GM12878 (cell line): Measurements from ENCODE around the gene UGT1A6. TPM values are rescaled to one million over a fixed set of nuclear protein-coding genes. Genes with fewer than 3 reads are reported as not detected.

ENCODE experiments used
- ATAC-seq: fragments of 200-7000 bp; cut with Tn5 transposase; 3 replicates; pipeline ENCODE4 v1.9.1; 2020; ENCODE audit warnings: mild to moderate bottlenecking, moderate library complexity
- BruUV-seq: library from RNA; stranded (reverse); fragments of 400-500 nt; replicated peaks from 2 replicates; lab custom pipeline; 2021; lab: Mats Ljungman, UMichigan
- CTCF ChIA-PET: fragments of 300-600 bp; sonication (Branson Sonifier 250); formaldehyde crosslinking; extraction: SDS; loops from one replicate; lab custom pipeline; 2021; ENCODE audit warnings: inconsistent platforms; lab: Yijun Ruan, JAX
- POLR2A ChIA-PET: fragments of 350-600 bp; formaldehyde crosslinking; extraction: SDS; loops from one replicate; lab custom pipeline; 2021; ENCODE audit warnings: inconsistent platforms; lab: Charles Lee
- RAD21 ChIA-PET: fragments of 300-600 bp; sonication (Branson Sonifier 250); formaldehyde crosslinking; loops from one replicate; lab custom pipeline; 2023; ENCODE audit warnings: antibody characterized with exemption; ENCODE audit not compliant: unreplicated experiment; lab: Charles Lee
- SMC1A ChIA-PET: fragments of 300-600 bp; sonication (Branson Sonifier 250); formaldehyde crosslinking; loops from one replicate; lab custom pipeline; 2023; ENCODE audit not compliant: unreplicated experiment, uncharacterized antibody; lab: Charles Lee
- DNase-seq: peaks from one replicate; pipeline ENCODE4 v3.0.0-alpha.2; 2011; ENCODE audit warnings: low read depth, low spot score
- FAIRE-seq: peaks from 3 replicates; lab custom pipeline; 2011; peaks lifted over from hg19 to GRCh38; lab: Jason Lieb, UNC
- H2AFZ ChIP-seq: 2 replicates; pipeline ENCODE4 v1.6.0; 2011; ENCODE audit warnings: low read depth, low read length, control low read depth; ENCODE audit not compliant: control insufficient read depth
- H3K27ac ChIP-seq: 2 replicates; pipeline ENCODE4 v1.5.1; 2011; ENCODE audit warnings: control low read depth; ENCODE audit not compliant: control insufficient read depth, insufficient read depth
- H3K27me3 ChIP-seq, 2 experiments: replicated peaks in 1 of 2; 2 replicates each; pipeline versions ENCODE4 v1.6.0 to v1.6.1; 2011; ENCODE audit warnings: low read length in 1 of 2; ENCODE audit not compliant: control insufficient read depth in 2 of 2, insufficient read depth in 2 of 2
- H3K36me3 ChIP-seq, 2 experiments: 2 replicates each; pipeline ENCODE4 v1.5.1; 2011; ENCODE audit warnings: low read length in 1 of 2; ENCODE audit not compliant: control insufficient read depth in 2 of 2, insufficient read depth in 2 of 2
- H3K4me1 ChIP-seq: 2 replicates; pipeline ENCODE4 v1.6.1; 2011; ENCODE audit warnings: mild to moderate bottlenecking, low read length, moderate library complexity, mixed read lengths; ENCODE audit not compliant: control insufficient read depth, insufficient read depth
- H3K4me2 ChIP-seq: 2 replicates; pipeline ENCODE4 v1.6.0; 2011; ENCODE audit warnings: control low read depth; ENCODE audit not compliant: control insufficient read depth, insufficient read depth
- H3K4me3 ChIP-seq: fragments of 200-600 bp; sonication (generic); 2 replicates; pipeline ENCODE4 v1.5.1; 2016
- H3K79me2 ChIP-seq: 2 replicates; pipeline ENCODE4 v1.6.0; 2011; ENCODE audit warnings: low read length; ENCODE audit not compliant: control insufficient read depth, insufficient read depth
- H3K9ac ChIP-seq: 2 replicates; pipeline ENCODE4 v1.8.0; 2011; ENCODE audit warnings: low read length, control low read depth, mixed read lengths; ENCODE audit not compliant: control insufficient read depth, insufficient read depth
- H3K9me3 ChIP-seq: replicated peaks from 3 replicates; pipeline ENCODE4 v1.5.1; 2011; ENCODE audit warnings: mild to moderate bottlenecking, low read length; ENCODE audit not compliant: control insufficient read depth, insufficient read depth
- H4K20me1 ChIP-seq: 2 replicates; pipeline ENCODE4 v1.6.0; 2011; ENCODE audit not compliant: control insufficient read depth, insufficient read depth
- CHD1 ChIP-seq: IDR thresholded peaks from 2 replicates; pipeline ENCODE4 v1.6.1; 2012; ENCODE audit warnings: low read depth, low read length, improper control_type of control experiment
- CREB1 ChIP-seq: IDR thresholded peaks from 2 replicates; pipeline ENCODE4 v1.6.1; 2012; ENCODE audit warnings: low read depth, mild to moderate bottlenecking, inconsistent platforms
- ESRRA ChIP-seq: IDR thresholded peaks from 2 replicates; pipeline ENCODE4 v1.6.1; 2012; ENCODE audit warnings: mild to moderate bottlenecking, low read length, improper control_type of control experiment
- HDAC6 ChIP-seq: fragments of 200-600 bp; sonication (generic); IDR thresholded peaks from one replicate; pipeline ENCODE4 v1.8.0; 2017; ENCODE audit warnings: antibody characterized with exemption; ENCODE audit not compliant: unreplicated experiment
- IKZF1 ChIP-seq: fragments of 450-650 bp; conservative IDR thresholded peaks from 2 replicates; pipeline ENCODE4 v1.6.1; 2017; ENCODE audit warnings: antibody characterized with exemption, mild to moderate bottlenecking
- MLLT1 ChIP-seq: fragments of 450-650 bp; IDR thresholded peaks from 2 replicates; pipeline ENCODE4 v1.6.1; 2016; ENCODE audit warnings: mild to moderate bottlenecking
- MTA3 ChIP-seq: IDR thresholded peaks from 2 replicates; pipeline ENCODE4 v1.6.1; 2012; ENCODE audit warnings: low read length, inconsistent platforms, borderline replicate concordance
- MXI1 ChIP-seq: fragments of 150-350 bp; IDR thresholded peaks from 2 replicates; pipeline ENCODE4 v1.6.1; 2011; ENCODE audit warnings: low read depth, mild to moderate bottlenecking, inconsistent platforms, low read length, improper control_type of control experiment
- NBN ChIP-seq: fragments of 450-650 bp; IDR thresholded peaks from 2 replicates; pipeline ENCODE4 v1.6.1; 2016
- NR2C1 ChIP-seq: fragments of 450-650 bp; IDR thresholded peaks from 2 replicates; pipeline ENCODE4 v1.6.1; 2017; ENCODE audit warnings: antibody characterized with exemption, mild to moderate bottlenecking, moderate library complexity
- PAX8 ChIP-seq: fragments of 450-650 bp; IDR thresholded peaks from 2 replicates; pipeline ENCODE4 v1.6.1; 2017; ENCODE audit warnings: mild to moderate bottlenecking, moderate library complexity
- RUNX3 ChIP-seq: IDR thresholded peaks from 2 replicates; pipeline ENCODE4 v1.6.1; 2012; ENCODE audit warnings: low read length, inconsistent platforms
- SIX5 ChIP-seq: IDR thresholded peaks from 2 replicates; pipeline ENCODE4 v1.6.1; 2011; ENCODE audit warnings: mild to moderate bottlenecking, low read depth, low read length, moderate library complexity; ENCODE audit not compliant: severe bottlenecking
- SMAD1 ChIP-seq: fragments of 450-650 bp; IDR thresholded peaks from 2 replicates; pipeline ENCODE4 v1.6.1; 2018; ENCODE audit warnings: mild to moderate bottlenecking, low read depth; ENCODE audit not compliant: partially characterized antibody
- SMAD5 ChIP-seq: IDR thresholded peaks from 2 replicates; pipeline ENCODE4 v1.6.1; 2016; ENCODE audit warnings: antibody characterized with exemption, low read depth
- STAT1 ChIP-seq: fragments of 450-650 bp; conservative IDR thresholded peaks from 2 replicates; pipeline ENCODE4 v1.6.1; 2014; ENCODE audit warnings: antibody characterized with exemption, mild to moderate bottlenecking
- TCF3 ChIP-seq: IDR thresholded peaks from 2 replicates; pipeline ENCODE4 v1.6.1; 2012; ENCODE audit warnings: low read depth, mild to moderate bottlenecking, low read length, borderline replicate concordance; ENCODE audit not compliant: insufficient read depth
- ZNF384 ChIP-seq: IDR thresholded peaks from 2 replicates; pipeline ENCODE4 v1.6.1; 2012; ENCODE audit warnings: low read depth, mild to moderate bottlenecking, low read length, improper control_type of control experiment, borderline replicate concordance
- WGBS: methylation state at CpG from one replicate; pipeline ENCODE4 v1.1.6; 2016; ENCODE audit warnings: low lambda C conversion rate; ENCODE audit not compliant: insufficient replicate concordance, insufficient coverage; ENCODE audit errors: missing lambda C conversion rate; 5-methylcytosine and 5-hydroxymethylcytosine counted together
- in situ Hi-C: fragments of 300-500 bp; cut with MboI; formaldehyde crosslinking; loops from 9 replicates; pipeline ENCODE4 v1.14.3; 2018; ENCODE audit warnings: mixed read lengths
- intact Hi-C: fragments of 100-400 bp; cut with micrococcal nuclease; formaldehyde crosslinking; loops from one replicate; pipeline ENCODE4 v1.14.2; 2022; ENCODE audit not compliant: unreplicated experiment
- polyA plus RNA-seq, 11 experiments: library from polyadenylated mRNA; depleted of rRNA in 4 of 11; unstranded in 6 of 11; stranded (reverse) in 5 of 11; fragments of >200 nt; fragmentation: Nextera tagmentation in 4 of 11; fragmentation: Illumina TruSeq in 1 of 11; extraction: Ambion mirVana in 4 of 11; extraction: Trizol in 1 of 11; gene quantifications; 1 replicate in 1 of 11; 2 replicates in 10 of 11; pipeline versions ENCODE4 v1.2.1 to v1.2.3, GENCODE V29; 2011 to 2016; ENCODE audit warnings: inconsistent platforms in 2 of 11, missing spikeins in 2 of 11, low read depth in 1 of 11
- total RNA-seq, 4 experiments: library from RNA; depleted of rRNA in 3 of 4; stranded (reverse); fragments of >200 nt in 3 of 4; fragmentation: Illumina TruSeq in 1 of 4; extraction: Trizol in 1 of 4; gene quantifications; 2 replicates each; pipeline versions ENCODE4 v1.2.1 to v1.2.3, GENCODE V29; 2013 to 2021

Gene UGT1A6
- total and polyA plus RNA-seq, 10 of the 15 experiments (the other 5 are each of a cell fraction or from before 2014, with no cell fraction given): not detected

GRCh38 chr2:233663911-233664310 is 28.8 kb upstream of the UGT1A6 start:
- ChIA-PET RAD21 (no interaction called here), CTCF (no interaction called here), SMC1A (interaction anchor here (0.6 kb wide), 1 partner anchor 36 kb away, joined by 3 read pairs; no protein-coding TSS in a partner anchor), POLR2A (no interaction called here)
- no peak overlapping the region for H2AFZ ChIP-seq
- H4K20me1 ChIP-seq: no peaks in the 10 kb centered on the region
- TF ChIP-seq STAT1: no peak
- no peak for TF ChIP-seq ZNF384
- no peak for TF ChIP-seq CREB1
- no peak for TF ChIP-seq SIX5
- TF ChIP-seq MTA3: no peak
- TF ChIP-seq TCF3: no peak
- TF ChIP-seq RUNX3: no peak
- no peak for TF ChIP-seq MXI1
- H3K27ac ChIP-seq: no peak overlapping the region
- no peaks in the 10 kb centered on the region for H3K79me2 ChIP-seq
- BruUV-seq: no TSS peak
- WGBS: 0% methylated on average over 1 of the region's 1 CpG
- no peaks in the 10 kb centered on the region for H3K36me3 ChIP-seq
- no peaks in the 10 kb centered on the region for H3K27me3 ChIP-seq
- in situ Hi-C loops (no loop called here), intact Hi-C loops (no loop called here)
- no peaks in the 10 kb centered on the region for H3K9me3 ChIP-seq
- ATAC-seq (no peak), DNase-seq (no peak), FAIRE-seq (no peak)
- no peak overlapping the region for H3K4me2 ChIP-seq
- H3K9ac ChIP-seq: no peak overlapping the region
- no peaks in the 10 kb centered on the region for H3K4me1 ChIP-seq
- H3K4me3 ChIP-seq: no peak overlapping the region

- Histone ChIP-seq H3K36me3 (no peaks in the 10 kb centered on the region), H4K20me1 (no peaks in the 10 kb centered on the region), H3K4me1 (no peaks in the 10 kb centered on the region), H3K27ac (no peak overlapping the region), H3K9me3 (no peaks in the 10 kb centered on the region), H3K4me2 (no peak overlapping the region), H3K4me3 (no peak overlapping the region), H2AFZ (no peak overlapping the region), H3K27me3 (no peaks in the 10 kb centered on the region; a peak in 1 of 4 replicates), H3K79me2 (no peaks in the 10 kb centered on the region), H3K9ac (no peak overlapping the region)
- DNase-seq (no peak), FAIRE-seq (no peak), ATAC-seq (no peak)
- ChIA-PET POLR2A (no interaction called here), SMC1A (no interaction called here), RAD21 (no interaction called here), CTCF (no interaction called here)
- no peak for TF ChIP-seq NR2C1
- no peak for TF ChIP-seq CHD1
- TF ChIP-seq SMAD1: no peak
- TF ChIP-seq MLLT1: no peak
- no peak for TF ChIP-seq PAX8
- TF ChIP-seq IKZF1: no peak
- TF ChIP-seq HDAC6: no peak
- TF ChIP-seq ESRRA: no peak
- no peak for TF ChIP-seq SMAD5
- no peak for TF ChIP-seq MTA3
- no peak for TF ChIP-seq NBN
- WGBS: 83% methylated on average over 4 of the region's 4 CpGs
- intact Hi-C loops (no loop called here), in situ Hi-C loops (no loop called here)
- no TSS peak for BruUV-seq
These were observed 24.0 kb upstream of the UGT1A6 start for GRCh38 chr2:233668605-233669260.
